ENCODE data around the gene ART5.

Gene ART5

GRCh38 chr11:3641701-3642070 lies at the start of gene ART5:
ART5 (minus strand) TSS chr11:3641992; CDS start chr11:3641862, 130 bp downstream.
- no peak for DNase-seq (ENCODE audit: low spot score)

DNA sequence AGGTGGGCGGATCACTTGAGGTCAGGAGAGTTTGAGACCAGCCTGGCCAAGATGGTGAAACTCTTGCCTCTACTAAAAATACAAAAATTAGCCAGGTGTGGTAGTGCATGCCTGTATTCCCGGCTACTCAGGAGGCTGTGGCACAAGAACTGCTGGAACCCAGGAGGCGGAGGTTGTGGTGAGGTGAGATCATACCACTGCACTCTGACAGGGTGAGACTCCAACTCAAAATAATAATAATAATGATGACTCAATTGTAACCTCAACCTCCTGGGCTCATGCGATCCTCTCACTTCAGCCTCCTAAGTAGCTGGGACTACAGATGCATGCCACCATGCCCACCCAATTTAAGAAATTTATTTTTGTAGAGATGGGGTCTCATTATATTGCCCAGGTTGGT lies 45.0 kb upstream of the ART5 start:
- no peak for DNase-seq (ENCODE audit: low spot score)

- DNase-seq (ENCODE audit: low spot score): no peak
Observed at GRCh38 chr11:3685923-3686322, 44.1 kb upstream of the ART5 start.

DNA sequence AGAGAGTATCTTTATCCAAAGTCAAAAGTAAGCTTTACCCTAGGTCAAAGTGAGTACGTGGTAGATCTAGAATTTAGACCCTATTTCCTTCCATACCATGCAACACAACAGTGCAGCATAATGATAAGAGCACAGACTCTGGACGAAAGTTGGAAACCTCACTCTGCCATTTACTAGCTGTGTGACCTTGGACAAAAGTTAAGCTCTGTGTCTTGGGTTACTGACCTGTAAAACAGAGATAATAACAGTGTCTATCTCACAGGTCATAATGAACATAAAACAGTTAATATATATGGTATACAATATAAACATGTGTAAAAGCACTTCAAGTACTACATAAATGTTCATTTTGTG lies 43.0 kb upstream of the ART5 start:
- no peak for DNase-seq (ENCODE audit: low spot score)

GRCh38 chr11:3684129-3684818 lies 42.5 kb upstream of the ART5 start:
- no peak for DNase-seq (ENCODE audit: low spot score)

- no peak for DNase-seq (ENCODE audit: low spot score)
Observed at GRCh38 chr11:3683039-3683438, 41.2 kb upstream of the ART5 start.

DNA sequence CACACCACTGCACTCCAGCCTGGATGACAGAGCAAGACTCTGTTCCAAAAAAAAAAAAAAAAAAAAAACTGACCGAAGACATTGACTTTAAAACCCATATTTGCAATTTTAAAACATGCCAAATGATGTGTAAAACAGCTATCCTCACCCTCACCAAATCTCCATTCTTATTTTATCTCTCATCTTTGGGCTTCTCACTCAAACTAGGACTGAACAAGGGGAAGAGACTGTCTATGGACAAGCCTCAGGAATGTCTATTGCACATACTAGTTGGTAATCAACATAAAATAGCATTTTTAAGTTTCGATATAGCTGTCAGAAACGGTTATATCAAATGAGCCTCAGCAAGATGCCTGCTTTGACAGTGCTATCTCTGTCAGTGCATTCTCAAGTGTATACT lies 37.3 kb upstream of the ART5 start:
- no peak for DNase-seq (ENCODE audit: low spot score)

DNA sequence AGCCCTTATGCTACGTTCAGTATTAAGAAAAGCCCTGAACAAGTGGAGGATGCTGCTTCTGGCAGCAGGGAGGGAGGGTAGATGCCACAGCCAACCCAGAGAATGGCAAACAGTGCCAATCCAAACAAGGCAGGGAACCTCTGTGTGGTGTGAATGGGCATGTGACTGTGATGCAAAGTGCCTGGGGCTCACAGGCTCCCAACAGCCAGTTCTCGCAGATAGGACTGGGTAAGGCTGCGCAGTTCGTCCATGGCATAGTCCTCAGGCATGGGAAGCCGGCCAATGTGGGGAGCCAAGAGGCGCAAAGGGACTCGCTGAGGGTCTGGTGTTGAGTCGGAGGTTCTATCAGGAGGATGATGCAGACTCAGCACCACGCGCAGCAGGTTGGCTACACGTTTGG lies 34.2 kb upstream of the ART5 start:
- DNase-seq (ENCODE audit: low spot score): no peak

DNA sequence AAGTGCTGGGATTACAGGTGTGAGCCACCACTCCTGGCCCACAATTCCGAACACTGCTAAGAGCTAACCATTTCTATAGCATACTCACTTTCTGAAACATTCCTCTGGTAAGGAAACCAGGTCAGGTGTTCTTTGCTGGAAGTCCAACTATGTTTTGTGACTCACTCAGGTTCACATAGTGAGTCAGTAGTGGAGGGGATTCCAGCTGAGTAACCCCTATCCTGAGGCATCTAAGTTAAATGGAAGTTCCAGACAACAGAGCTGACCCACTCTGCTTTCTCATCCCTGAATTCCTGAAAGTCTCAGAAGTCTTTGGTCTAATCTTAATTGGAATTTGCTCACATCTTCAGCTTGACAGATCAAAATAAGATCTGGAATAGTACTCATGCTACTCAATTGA lies 32.4 kb upstream of the ART5 start:
- peak; percentile 14 for DNase-seq (ENCODE audit: low spot score)

- no peak for DNase-seq (ENCODE audit: low spot score)
Observed at GRCh38 chr11:3671334-3672254, 29.8 kb upstream of the ART5 start, which contains the start of gene CHRNA10. CHRNA10 (minus strand) TSS chr11:3671384; CDS start chr11:3671312, 72 bp downstream.

DNA sequence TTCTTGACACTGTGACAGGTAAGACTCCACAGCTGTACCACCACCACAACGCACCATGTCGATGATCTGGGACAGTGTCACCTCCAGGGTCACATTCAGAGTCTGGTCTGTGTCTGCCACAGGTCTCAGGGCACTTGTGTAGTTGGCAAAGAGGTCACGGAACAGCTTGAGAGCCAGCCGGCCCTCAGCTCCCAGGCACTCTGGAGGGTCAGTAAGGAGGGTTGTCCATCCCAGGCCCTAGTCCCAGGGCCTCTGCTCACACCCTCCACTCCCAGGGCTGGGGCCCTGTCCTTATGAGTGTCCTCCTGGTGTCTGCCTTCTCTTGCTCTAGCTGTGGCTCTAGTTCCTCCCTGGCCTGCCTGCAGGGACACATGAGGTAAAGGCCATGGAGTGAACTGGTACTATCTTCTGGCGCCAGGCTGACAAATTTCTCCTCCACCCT lies 28.0 kb upstream of the ART5 start:
- DNase-seq (ENCODE audit: low spot score): no peak

DNA sequence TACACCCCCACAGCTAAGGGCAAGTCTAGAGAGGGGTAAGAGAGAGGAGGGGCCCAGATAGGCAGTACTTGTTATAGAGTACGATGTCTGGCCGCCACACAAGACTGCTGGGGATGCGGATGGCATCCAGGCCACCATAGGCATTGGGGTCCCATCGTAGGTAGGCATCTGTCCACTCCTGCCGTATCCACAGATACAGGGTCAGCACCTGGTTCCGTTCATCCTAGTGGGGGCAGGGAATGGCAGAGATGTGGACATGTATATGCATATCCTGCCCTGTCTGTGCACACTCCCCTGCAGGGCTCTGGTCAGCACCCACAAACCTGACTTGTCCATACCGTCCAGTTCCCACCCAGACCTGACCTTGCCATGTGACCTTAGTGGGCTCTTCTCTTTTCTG lies 27.3 kb upstream of the ART5 start:
- no peak for DNase-seq (ENCODE audit: low spot score)

- no peak for DNase-seq (ENCODE audit: low spot score)
Observed at GRCh38 chr11:3667149-3668035, 25.6 kb upstream of the ART5 start.

- DNase-seq (ENCODE audit: low spot score): no peak
Observed at GRCh38 chr11:3666023-3666530, 24.3 kb upstream of the ART5 start.

DNA sequence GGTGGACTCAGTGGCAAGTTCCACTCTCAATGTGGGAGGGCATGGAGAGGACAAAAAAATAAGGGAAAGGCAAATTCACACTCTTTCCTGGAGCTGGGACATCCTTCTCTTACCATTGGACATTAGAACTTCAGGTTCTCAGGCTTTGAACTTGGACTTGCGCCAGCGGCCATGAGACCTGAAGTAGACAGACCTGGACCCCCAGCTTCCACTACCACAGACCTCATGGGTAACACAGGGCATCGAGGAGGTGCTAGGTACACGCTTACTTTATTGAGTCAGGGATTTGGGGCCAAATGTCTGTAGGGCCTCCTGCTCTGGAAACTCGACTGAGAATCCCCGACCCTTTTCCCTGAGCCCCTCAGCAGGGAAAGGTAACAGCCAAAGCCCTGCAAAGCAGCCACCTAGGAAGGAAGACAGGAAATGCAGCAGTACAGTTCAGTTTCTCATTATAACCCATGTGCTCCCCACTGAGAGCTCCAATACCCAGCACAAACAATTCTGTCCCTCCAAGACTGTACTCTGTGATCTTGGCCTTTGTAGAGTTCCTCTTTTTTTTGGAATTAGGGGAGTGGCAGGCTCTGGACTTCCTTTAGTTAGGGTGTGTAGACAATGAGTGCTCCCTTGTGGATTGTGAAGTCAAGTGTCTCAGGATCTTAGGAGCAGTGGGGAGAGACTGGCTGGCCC lies 23.7 kb upstream of the ART5 start:
- DNase-seq (ENCODE audit: low spot score): no peak

GRCh38 chr11:3664032-3664630 lies 22.3 kb upstream of the ART5 start:
- no peak for DNase-seq (ENCODE audit: low spot score)

GRCh38 chr11:3662856-3663255 lies 21.1 kb upstream of the ART5 start:
- DNase-seq (ENCODE audit: low spot score): no peak

GRCh38 chr11:3660960-3661359 lies 19.2 kb upstream of the ART5 start:
- no peak for DNase-seq (ENCODE audit: low spot score)

DNA sequence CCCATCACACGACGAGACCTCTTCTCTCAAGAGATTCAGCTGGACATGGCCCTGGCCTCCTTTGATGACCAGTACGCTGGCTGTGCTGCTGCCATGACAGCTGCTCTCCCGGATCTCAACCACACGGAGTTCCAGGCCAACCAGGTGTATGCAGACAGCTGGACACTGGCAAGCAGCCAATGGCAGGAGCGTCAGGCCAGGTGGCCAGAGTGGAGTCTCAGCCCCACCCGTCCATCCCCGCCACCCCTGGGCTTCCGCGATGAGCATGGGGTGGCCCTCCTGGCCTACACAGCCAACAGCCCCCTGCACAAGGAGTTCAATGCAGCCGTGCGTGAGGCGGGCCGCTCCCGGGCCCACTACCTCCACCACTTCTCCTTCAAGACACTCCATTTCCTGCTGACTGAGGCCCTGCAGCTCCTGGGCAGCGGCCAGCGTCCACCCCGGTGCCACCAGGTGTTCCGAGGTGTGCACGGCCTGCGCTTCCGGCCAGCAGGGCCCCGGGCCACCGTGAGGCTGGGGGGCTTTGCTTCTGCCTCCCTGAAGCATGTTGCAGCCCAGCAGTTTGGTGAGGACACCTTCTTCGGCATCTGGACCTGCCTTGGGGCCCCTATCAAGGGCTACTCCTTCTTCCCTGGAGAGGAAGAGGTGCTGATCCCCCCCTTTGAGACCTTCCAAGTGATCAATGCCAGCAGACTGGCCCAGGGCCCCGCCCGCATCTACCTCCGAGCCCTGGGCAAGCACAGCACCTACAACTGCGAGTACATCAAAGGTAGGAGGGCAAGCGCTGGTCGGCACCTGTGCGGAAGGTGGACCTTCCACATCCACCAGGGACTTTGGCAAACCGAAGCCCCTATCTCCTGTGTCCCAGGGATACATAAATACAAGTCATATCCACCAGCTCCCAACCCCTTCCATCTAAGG lies 18.1 kb upstream of the ART5 start:
- DNase-seq (ENCODE audit: low spot score): no peak

- DNase-seq (ENCODE audit: low spot score): no peak
Observed at GRCh38 chr11:3658252-3658651, 16.5 kb upstream of the ART5 start.
